ENCODE data around the gene LCN1.

The LCN1 gene

DNA sequence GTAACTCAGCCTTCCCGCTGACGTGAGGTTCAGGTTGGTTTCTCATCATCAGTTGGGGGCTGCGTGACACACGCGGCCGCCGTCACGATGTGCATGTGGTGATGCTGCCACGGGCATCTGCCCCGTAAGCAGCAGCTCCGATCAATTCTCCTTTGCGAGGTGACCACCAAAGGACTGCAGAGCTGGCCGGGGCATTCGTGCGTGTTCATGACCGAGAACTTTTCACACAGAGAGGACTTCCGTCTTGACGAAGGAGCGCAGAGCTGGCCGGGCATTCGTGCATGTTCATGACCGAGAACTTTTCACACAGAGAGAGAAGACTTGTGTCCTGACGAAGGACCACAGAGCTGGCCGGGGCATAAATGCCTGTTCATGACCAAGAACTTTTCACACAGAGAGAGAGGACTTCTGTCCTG lies 3.8 kb upstream of the LCN1 start:
- no peak for TF ChIP-seq GATA2 (IDR thresholded peaks at IDR 0.05; ENCODE audit: low read depth, low read length)
- TF ChIP-seq GATA3 (IDR thresholded peaks at IDR 0.05; ENCODE audit: low read depth, low read length): no peak

DNA sequence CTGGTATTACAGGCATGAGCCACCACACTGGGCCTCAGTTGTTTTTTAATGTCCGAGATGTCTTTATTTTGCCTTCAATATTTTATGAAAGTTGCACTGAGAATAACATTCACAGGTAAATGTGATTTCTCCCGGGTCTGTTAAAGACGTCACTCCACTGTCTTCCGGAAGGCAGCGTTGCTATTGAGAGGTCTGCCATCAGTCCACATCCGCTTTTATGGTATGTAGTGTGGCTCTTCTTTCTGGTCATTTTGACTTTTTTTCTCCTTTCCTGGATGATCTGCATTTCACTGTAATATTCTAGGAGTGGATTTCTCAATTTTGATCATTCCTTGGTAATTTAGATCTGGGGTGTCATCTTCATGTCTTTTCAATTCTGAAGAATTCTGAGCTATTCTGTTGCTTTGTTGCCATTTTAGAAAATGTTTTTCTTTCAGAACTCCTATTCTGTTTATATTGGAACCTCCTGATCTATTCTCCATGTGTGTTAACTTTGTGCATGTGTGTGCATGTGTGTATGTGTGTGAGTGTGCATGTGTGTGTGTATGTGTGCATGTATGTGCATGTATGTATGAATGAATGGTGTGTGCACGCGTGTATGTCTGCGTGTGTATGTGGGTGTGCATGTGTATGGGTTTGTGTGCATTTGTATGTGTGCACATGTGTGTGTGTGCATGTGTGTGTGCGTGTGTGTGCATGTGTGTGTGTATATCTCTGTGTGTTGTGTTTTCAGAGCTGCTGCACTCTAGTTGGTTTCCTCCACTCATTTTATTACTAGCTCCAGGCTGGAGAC lies 1.9 kb upstream of the LCN1 start:
- TF ChIP-seq GATA3 (IDR thresholded peaks at IDR 0.05; ENCODE audit: low read depth, low read length) (no peak), GATA2 (IDR thresholded peaks at IDR 0.05; ENCODE audit: low read depth, low read length) (no peak)

- no peak for TF ChIP-seq GATA3 (IDR thresholded peaks at IDR 0.05; ENCODE audit: low read depth, low read length)
These were observed 412 bp downstream of the LCN1 start for GRCh38 chr9:135521608-135522095.

GRCh38 chr9:135522137-135522877 lies 1.1 kb downstream of the LCN1 start:
- no peak for TF ChIP-seq GATA2 (IDR thresholded peaks at IDR 0.05; ENCODE audit: low read depth, low read length)
- TF ChIP-seq GATA3 (IDR thresholded peaks at IDR 0.05; ENCODE audit: low read depth, low read length): no peak

- TF ChIP-seq GATA2 (IDR thresholded peaks at IDR 0.05; ENCODE audit: low read depth, low read length) (no peak), GATA3 (IDR thresholded peaks at IDR 0.05; ENCODE audit: low read depth, low read length) (no peak)
These were observed 1.7 kb downstream of the LCN1 start for GRCh38 chr9:135522931-135523330.

DNA sequence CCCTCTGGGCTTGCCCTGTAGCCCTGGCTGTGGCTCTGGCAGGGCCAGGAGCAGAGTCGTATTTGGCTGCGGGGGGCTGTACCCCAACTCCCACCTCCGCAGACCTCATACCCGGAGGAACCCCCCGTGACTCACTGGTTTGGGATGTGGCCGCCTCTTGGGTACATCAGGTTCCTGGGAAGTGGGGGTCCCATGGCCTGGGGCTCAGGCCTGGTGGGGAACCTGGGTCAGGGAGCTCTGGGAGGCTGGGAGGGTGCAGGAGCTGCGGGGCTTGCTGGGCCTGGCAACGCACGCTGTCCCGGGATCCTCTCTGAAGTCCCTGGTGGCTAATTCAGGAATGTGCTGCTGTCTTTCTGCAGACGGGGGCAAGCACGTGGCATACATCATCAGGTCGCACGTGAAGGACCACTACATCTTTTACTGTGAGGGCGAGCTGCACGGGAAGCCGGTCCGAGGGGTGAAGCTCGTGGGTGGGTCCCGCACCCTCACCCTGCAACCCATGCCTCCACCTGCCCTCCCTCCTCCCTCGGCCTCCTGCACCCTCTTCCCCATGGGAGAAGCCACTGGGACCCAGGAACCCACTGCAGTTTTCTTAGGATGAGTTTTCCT lies 2.4 kb downstream of the LCN1 start:
- TF ChIP-seq GATA2 (IDR thresholded peaks at IDR 0.05; ENCODE audit: low read depth, low read length) (no peak), GATA3 (IDR thresholded peaks at IDR 0.05; ENCODE audit: low read depth, low read length) (no peak)

DNA sequence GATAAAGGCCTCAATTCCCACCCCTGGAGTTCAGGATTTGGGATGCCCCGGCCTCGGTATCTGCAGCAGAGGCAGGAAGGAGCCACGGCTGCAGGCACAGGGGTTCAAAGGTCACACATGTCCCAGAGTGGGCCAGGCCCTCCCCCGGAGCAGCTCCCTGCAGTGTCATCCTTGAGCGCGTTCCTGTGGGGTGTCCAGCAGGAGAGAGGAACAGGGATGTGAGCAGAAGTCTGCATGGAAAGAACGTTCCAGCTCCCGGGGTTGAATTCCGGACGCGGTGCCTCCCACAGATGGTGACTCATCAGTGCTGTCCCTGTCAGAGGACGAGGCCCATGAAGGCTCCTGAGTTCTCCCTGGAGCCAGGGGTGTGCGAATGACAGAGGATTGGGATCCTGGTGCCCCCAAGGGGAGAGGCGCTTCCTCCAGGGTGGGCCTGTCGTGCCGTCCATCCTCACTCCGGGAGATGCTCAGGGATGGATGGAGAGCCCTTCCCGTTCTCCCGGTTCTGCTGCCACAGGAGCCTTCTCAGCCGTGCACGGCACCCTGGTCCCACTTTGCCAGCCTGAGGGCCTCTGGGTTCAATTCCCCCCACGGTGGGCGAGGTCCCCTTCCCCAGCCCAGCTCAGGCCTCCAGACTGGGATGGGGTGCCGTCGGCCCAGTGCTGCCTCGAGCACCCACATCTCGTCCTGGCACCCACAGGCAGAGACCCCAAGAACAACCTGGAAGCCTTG lies 3.1 kb downstream of the LCN1 start:
- TF ChIP-seq GATA2 (IDR thresholded peaks at IDR 0.05; ENCODE audit: low read depth, low read length) (no peak), GATA3 (IDR thresholded peaks at IDR 0.05; ENCODE audit: low read depth, low read length) (no peak)

DNA sequence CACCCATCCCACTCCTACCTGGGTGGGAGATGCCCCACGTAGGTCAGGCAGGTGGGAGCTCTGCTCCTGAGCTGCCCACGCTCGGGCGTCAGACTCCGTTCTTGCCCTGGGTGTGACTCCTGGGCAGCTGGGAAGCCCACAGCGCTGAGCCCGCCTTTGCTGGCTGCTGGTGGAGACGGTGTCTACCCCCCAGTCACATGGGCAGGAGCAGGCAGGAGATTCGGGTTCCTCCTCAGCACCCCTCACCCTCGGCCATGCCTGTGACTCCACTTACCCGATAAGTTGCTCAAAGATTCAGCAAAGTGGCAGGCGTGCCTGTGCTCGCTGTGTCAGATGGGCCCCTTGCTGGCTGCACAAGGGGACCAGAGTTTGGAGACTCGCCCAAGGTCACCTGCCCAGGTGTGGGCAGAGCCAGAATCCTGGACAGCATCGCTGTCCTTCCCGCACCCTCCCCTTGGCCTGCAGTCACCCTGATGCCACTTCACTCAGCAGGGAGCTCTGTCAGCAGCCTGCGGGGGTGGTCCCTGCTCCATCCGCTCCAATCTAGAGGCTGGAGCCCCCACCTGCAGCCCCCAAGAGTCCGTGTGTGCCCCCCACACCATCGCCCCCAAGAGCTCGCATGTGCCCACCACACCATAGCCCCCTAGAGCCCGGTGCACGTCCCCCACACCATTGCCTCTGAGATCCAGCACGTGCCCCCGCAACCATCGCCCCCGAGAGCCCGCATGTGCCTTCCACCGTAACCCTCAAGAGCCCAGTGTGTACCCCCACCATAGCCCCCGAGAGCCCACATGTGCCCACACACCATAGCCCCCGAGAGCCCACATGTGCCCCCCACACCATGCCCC lies 4.2 kb downstream of the LCN1 start:
- no peak for TF ChIP-seq GATA2 (IDR thresholded peaks at IDR 0.05; ENCODE audit: low read depth, low read length)

- TF ChIP-seq GATA2 (IDR thresholded peaks at IDR 0.05; ENCODE audit: low read depth, low read length) (no peak), GATA3 (IDR thresholded peaks at IDR 0.05; ENCODE audit: low read depth, low read length) (no peak)
These were observed 5.0 kb downstream of the LCN1 start for GRCh38 chr9:135526089-135526729.

GRCh38 chr9:135526730-135527571 lies 5.7 kb downstream of the LCN1 start:
- TF ChIP-seq GATA3 (IDR thresholded peaks at IDR 0.05; ENCODE audit: low read depth, low read length) (no peak), GATA2 (IDR thresholded peaks at IDR 0.05; ENCODE audit: low read depth, low read length) (no peak)

DNA sequence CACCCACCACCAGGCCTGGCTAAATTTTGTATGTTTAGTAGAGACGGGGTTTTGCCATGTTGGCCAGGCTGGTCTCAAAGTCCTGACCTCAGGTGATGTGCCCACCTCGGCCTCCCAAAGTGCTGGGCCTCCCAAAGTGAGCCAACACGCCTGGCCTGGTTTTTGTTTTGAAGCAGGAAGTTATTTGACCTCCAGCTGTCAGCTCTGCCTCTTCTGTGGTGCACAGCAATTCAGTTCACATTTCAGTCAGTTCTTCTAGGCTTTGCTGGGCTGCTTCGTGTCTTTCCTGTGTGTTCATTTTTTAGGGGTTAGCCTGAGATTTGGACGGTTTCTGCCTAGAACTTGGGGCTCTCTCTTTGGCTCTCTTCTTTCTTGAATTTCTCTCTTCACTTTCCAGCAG lies 8.9 kb downstream of the LCN1 start:
- TF ChIP-seq GATA2 (IDR thresholded peaks at IDR 0.05; ENCODE audit: low read depth, low read length) (no peak), GATA3 (IDR thresholded peaks at IDR 0.05; ENCODE audit: low read depth, low read length) (no peak)

DNA sequence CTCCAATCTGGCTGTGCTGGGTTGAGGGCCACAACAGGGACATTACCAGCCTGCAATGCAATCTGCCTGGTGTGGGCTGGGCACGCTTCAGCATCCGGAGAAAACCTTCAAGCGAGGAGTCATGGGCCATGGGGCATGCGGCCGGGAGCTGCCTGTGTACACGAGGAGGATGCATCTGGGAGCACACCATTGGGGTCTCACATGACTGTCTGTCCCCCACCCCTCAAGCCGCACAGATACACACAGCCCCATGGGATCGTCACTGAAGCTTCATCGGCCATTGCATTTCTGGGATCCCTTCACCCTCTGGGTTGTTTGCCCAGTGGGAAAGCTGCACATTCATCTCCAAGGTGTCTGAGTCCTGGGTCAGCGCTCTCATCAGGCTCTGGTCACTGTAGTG lies 9.9 kb downstream of the LCN1 start:
- TF ChIP-seq GATA2 (IDR thresholded peaks at IDR 0.05; ENCODE audit: low read depth, low read length) (no peak), GATA3 (IDR thresholded peaks at IDR 0.05; ENCODE audit: low read depth, low read length) (no peak)
